AG10803 (cell line): Measurements from ENCODE around the gene GSTM3.

ENCODE experiments used
- DNase-seq: peaks from one replicate; pipeline ENCODE4 v3.0.0; 2010; ENCODE audit warnings: low read depth
- H3K4me3 ChIP-seq: 2 replicates; pipeline ENCODE4 v1.5.1; 2011; ENCODE audit warnings: mild to moderate bottlenecking, low read length, control low read depth
- TF ChIP-seq, protein P1 (sequence below): conservative IDR thresholded peaks from 2 replicates; pipeline ENCODE4 v1.5.1; 2011; ENCODE audit warnings: mild to moderate bottlenecking, low read length, control low read depth, inconsistent platforms

Gene GSTM3

GRCh38 chr1:109781806-109782205 is 41.0 kb upstream of the GSTM3 start:
- TF ChIP-seq, protein P1, sequence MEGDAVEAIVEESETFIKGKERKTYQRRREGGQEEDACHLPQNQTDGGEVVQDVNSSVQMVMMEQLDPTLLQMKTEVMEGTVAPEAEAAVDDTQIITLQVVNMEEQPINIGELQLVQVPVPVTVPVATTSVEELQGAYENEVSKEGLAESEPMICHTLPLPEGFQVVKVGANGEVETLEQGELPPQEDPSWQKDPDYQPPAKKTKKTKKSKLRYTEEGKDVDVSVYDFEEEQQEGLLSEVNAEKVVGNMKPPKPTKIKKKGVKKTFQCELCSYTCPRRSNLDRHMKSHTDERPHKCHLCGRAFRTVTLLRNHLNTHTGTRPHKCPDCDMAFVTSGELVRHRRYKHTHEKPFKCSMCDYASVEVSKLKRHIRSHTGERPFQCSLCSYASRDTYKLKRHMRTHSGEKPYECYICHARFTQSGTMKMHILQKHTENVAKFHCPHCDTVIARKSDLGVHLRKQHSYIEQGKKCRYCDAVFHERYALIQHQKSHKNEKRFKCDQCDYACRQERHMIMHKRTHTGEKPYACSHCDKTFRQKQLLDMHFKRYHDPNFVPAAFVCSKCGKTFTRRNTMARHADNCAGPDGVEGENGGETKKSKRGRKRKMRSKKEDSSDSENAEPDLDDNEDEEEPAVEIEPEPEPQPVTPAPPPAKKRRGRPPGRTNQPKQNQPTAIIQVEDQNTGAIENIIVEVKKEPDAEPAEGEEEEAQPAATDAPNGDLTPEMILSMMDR: no peak
- no peak overlapping the region for H3K4me3 ChIP-seq
- peak; percentile 20 for DNase-seq

DNA sequence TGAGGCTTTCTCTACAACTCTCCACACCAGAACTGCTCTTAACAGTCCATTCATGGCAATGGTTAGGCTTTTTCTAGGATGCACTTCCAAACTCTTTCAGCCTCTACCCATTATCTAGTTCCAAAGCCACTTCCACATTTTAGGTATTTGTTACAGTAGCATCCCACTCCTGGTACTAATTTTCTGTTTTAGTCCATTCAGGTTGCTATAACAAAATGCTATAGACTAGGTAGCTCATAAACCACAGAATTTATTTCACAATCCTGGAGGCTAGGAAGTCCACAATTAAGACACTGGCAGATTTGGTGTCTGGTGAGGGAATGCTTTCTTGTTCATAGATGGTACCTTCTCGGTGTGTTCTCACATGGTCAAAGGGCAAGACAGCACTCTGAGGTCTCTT is 40.1 kb upstream of the GSTM3 start:
- TF ChIP-seq, protein P1: no peak
- DNase-seq: peak; percentile 49
- H3K4me3 ChIP-seq: no peak overlapping the region

DNA sequence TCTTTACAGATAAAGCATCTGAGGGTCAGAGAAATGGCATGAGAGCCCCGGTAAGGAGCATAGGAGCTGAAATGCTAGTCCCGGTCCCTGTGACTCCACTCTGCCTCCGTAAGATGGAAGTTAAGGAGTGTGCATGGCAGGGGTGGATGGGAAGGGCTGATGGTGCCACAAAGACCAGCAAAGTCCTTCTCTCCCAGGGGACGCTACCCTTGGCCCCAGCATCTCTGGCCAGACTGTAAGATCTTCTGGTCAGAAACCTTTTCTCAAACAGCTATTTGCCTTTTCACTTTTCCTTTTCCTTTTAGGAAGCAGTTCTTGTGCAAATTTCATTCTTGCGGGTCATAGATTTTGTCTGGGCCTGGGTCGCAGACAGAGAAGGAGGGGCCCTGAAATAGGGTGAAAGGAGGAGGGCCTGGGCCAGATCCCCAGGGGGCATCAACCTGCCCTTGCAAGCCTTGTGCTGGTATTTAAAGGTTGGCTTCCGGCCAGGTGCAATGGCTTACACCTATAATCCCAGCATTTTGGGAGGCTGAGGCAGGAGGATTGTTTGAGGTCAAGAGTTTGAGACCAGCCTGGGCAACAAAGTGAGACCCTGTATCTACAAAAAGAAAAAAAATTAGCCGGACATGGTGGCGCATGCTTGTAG is 37.3 kb upstream of the GSTM3 start:
- TF ChIP-seq, protein P1: no peak
- no peak overlapping the region for H3K4me3 ChIP-seq
- no peak for DNase-seq

GRCh38 chr1:109777436-109777835 is 36.6 kb upstream of the GSTM3 start:
- H3K4me3 ChIP-seq: no peak overlapping the region

DNA sequence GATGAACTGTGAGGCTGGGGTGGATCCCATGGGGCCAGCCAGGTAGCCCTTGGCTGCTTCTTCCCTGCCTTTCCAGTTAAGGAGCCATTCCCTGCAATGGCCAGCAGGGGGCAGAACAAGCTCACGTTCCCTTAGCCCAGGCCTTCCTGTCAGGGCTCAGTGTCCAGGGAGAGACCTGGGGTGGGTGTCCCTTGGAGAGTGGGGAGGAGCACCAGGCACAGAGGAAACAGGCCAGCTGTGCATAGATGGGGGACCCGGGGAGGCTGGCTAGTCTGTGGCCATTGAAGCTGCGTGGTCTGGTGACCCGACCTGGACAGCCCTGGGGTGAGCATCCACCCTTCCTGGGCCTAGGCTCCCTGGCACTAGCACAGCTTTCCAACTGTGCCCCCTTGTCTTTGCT is 36.1 kb upstream of the GSTM3 start:
- H3K4me3 ChIP-seq: no peak overlapping the region
- TF ChIP-seq, protein P1: peak; percentile 96
- peak; percentile 76 for DNase-seq

More at GRCh38 chr1:109777436-109777835, 36.6 kb upstream of the GSTM3 start:
- TF ChIP-seq, protein P1: no peak
- no peak for DNase-seq

DNA sequence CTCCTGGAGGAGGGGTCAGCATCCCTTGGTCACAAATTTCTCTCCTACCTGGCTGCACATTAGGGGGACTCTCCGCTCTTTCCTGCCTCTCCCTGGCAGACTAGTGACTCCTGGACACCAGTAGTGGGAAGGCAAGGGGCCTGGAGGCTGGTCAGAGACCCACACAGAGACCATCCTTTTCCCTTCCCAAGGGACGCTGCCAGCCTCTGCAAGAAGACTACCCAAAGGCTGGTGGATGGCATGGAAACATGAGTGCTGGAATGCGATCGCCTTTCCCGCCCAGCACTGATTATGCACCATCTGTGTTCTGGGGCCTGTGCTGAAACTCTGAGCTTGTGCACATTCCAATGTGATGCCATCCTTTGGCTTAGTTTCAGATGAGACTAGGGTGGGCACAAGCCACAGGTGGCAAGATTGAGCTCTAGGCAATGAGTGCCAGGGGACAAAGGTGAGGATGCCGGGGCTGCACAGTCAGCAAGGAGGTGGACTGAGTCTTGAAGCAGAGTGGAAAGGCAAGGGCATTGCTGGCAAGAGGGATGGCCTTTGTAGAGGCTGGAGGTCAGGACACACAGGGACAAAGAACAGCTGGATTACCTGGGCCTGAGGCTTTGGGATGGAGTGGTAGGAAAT is 35.5 kb upstream of the GSTM3 start:
- H3K4me3 ChIP-seq: no peak overlapping the region
- TF ChIP-seq, protein P1: no peak

DNA sequence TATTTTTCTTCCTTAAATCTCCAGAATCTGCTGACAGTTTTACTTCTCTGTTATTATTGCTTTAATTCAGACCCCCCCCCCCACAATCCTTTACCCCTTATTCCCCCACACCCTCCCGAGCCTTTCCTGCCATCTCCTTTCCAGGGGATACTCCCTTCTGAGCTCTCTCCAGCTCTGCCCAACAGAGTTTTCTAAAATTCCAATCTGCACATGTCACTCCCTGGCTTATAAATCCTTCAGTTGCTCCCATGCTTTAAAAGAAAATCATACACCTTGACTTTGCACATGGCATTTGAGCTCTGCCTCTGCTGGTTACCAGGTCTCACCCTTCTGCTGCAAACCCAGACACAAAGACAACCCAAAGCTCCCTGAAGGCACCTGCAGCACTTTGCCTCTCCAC is 34.6 kb upstream of the GSTM3 start:
- DNase-seq: no peak
- TF ChIP-seq, protein P1: no peak
- no peak overlapping the region for H3K4me3 ChIP-seq

More for the DNA sequence above, 35.5 kb upstream of the GSTM3 start:
- no peak for DNase-seq
